CD4-positive, alpha-beta T cell treated with Interleukin-15 for 4 hours (primary cell): ENCODE results near the gene RSPRY1.
"Not testable (repeated sequence)": the region's sequence is repeated elsewhere in the genome, so short reads cannot be mapped to it uniquely, and the experiment has no call there.

ENCODE experiments used
- DNase-seq: peaks from one replicate; pipeline ENCODE4 v3.0.0-alpha.2; 2020; ENCODE audit warnings: low spot score

The RSPRY1 gene

DNA sequence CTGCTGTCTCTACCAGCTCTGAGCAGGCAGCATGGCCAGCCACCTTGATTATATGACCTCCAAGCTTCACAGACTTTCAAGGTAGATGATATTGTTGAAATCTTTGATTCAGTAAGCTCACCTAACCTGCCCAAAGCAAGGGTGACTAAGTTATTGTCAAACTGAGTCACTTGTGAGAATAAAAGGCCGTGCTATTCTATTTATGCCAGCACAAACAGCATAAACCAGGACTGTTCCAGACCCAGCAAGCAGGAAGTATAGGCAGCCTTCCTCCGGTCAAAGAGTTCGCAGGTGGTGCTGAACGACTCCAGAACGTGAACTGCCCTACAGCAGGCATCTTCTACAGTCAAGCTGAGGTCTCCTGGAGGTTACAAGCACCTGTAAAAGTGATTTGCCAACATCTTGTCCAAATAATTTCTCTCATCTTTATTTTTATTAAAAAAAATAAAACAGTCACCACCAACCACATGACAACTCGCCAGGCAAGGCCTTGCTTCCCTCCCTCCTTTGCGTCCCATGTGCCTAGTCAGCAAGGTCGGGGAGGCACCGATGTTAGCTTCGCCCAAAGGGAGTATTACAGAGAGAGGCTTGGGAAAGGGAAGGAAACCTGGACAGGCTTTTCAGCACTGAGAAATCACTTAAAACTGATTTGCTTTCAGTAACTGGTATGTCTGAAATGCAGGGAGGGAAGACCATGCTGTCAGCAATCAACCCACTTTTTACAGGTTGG lies 69.7 kb downstream of the RSPRY1 start:
- no peak for DNase-seq

DNA sequence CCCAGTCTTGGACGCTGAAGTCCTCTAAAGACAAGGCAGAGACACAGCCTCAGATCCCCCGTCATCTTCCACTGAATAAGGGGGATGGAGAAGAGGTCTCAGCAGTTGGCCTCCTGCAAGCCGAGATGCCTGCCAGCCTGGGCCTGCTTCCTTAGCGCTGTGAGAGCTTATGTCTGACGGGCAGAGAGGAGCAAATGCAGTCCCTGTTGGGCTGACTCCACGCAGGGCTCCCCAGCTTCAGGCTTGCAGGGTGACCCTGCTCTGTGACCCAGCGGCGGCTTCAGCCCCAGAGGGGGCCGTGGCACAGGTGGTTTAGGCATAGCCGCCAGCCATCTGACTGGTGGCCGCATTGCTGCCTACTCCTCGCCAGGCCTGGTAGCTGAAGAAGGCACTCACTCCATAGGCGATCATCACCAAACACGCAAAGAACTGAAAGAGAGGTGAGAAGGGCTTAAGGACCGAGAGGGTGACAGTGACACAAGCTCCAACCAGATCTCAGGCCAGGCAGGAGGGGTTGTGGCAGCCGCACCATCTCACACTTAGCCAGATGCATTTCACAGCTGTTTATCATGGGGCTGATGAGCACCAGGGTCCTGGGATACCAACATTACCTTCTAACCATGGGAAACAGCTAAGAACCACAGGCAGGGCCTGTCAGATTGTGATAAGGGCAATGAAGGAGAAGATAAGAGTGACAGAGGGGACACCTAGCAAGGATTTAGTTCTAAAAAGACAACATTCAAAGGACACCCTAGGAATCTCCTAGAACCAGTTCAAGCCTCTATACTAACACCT lies 70.7 kb downstream of the RSPRY1 start:
- no peak for DNase-seq

GRCh38 chr16:57257455-57258070 lies 71.4 kb downstream of the RSPRY1 start:
- DNase-seq: no peak

DNA sequence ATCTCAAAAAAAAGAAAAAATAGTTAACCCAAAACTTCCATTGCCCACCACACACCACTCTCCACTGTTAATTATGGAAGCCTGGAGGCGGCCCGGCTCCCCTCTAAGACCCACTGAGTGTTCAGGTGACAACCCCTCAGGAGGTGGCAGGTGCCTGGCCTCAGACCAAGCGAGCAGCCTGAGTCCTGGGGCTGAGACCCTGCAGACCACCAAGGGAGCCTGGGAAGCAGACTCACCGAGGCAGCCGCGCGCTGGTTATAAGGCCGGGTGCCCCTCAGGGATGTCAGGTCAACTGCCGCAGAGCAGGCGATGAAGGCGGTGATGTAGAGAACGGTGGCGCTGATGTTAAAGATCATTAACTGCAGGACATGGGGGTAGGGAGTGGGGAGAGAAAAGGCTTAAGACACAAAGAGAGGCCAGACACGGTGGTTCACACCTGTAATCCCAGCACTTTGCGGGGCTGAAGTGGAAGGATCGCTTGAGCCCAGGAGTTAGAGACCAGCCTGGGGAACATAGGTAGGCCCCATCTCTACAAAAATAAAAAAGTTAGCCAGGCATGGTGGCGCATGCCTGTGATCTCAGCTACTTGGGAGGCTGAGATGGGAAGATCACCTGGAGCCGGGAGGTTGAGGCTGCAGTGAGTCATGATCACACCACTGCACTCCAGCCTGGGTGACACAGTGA lies 72.2 kb downstream of the RSPRY1 start:
- no peak for DNase-seq

DNA sequence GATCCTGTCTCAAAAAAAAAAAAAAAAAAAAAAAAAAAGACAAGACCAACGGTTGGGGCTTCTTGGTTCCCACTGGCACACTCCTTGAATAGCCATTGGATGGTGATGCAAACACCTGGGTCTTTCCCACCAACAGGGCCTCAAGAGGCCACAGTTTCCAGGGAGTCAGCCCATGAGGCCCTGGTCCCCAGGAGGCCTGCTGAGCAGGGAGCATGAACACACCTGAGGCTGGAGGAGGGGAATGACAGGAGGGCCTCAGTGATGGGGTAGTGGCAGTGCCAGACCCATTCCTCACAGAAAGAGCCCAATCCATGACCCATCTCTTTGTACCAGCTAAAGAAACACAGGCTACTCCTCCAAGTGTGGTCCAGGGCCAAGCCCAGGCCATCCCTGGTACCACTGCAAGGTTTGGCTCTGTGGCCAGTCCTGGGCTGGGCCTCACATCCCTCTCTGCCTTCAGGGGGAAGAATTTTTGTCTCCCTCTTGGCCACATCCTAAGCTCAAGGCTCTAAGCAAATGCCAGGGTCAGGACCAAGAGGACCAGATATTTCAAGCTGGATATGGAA lies 72.9 kb downstream of the RSPRY1 start:
- no peak for DNase-seq

- DNase-seq: peak; percentile 27
Observed at GRCh38 chr16:57260294-57260929, 74.3 kb downstream of the RSPRY1 start.

DNA sequence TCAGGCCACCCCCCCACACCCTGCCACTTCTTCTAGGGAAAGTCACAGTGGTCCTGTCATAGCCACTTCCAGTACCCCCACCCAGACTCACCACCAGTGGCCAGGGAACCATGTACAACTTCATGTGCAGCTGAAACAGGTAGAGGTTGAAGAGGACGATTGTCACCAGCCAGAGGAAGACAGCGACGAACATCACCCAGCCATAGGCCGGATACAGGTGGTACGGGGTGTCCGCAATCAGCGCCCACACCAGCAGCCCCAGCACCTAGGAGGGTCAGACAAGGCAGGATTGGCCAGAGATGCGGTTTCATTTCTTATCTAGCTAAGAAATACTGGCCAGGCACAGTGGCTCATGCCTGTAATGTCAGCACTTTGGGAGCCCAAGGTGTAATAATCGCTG lies 75.7 kb downstream of the RSPRY1 start:
- DNase-seq: no peak

GRCh38 chr16:57262841-57263540 lies 76.9 kb downstream of the RSPRY1 start:
- no peak for DNase-seq

GRCh38 chr16:57263541-57264351 lies 77.6 kb downstream of the RSPRY1 start:
- no peak for DNase-seq

DNA sequence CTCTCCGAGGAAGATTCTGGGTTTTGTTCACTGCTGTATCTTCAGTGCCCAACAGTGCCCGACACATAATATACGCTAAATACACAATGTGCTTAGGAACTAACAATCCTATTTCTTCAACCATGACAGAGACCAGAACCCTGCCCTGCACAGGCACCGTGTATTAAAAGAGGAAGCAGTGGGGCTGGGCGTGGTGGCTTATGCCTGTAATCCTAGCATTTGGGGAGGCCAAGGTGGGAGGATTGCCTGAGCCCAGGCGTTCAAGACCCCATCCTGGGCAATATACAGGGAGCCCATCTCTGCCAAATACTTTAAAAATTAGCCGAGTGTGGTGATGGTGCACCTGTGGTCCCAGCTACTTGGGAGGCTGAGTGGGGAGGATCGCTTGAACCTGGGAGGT lies 78.3 kb downstream of the RSPRY1 start:
- DNase-seq: no peak

DNA sequence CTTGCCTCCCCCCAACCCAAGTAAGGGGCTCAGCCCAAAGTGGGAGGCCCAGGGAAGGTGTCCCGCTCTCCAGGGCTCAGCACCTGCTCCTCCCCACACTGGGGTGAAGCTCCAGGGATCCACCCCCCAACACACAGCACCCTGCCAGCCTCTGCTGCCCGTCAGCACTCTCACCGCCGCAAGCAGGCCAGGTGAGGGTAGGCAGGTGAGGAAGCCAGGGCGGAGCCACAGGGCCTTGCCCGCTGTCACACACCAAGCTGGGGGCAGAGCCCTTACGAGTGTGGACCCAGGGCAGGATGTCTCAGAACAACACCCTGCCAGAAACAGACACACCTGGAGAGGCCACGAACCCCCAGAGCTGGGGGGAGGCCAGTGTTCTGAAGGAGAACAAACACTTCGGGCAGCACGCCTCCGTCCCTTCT lies 78.8 kb downstream of the RSPRY1 start:
- DNase-seq: no peak

DNA sequence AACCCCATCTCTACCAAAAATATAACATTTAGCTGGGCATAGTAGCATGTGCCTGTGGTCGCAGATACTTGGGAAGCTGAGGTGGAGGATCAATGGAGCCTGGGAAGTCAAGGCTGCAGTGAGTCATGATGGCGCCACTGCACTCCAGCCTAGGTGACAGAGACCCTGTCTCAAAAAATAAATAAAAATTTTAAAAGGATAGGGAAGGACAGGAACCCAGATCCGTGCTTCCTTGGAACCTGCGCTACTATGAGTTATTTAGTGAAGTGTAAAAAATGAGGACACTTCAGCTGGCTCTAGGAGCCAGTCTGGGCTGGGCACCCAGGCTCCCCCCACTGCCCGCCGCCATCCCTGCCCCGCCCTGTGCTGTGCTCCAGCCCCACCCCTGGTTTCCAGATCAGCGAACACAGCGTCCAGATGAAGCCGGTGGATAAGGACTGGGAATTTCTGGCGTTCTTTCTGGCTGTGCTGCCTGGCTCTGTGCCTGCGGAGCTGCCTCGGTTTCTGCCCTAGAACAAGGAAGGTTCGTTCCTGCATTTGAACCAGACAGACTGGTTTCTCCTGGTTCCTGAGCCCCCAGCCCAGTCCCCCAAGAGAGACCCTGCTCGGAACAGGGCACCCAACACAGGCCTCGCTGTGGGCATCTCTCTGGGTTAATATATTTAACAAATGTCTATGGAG lies 79.9 kb downstream of the RSPRY1 start:
- no peak for DNase-seq

DNA sequence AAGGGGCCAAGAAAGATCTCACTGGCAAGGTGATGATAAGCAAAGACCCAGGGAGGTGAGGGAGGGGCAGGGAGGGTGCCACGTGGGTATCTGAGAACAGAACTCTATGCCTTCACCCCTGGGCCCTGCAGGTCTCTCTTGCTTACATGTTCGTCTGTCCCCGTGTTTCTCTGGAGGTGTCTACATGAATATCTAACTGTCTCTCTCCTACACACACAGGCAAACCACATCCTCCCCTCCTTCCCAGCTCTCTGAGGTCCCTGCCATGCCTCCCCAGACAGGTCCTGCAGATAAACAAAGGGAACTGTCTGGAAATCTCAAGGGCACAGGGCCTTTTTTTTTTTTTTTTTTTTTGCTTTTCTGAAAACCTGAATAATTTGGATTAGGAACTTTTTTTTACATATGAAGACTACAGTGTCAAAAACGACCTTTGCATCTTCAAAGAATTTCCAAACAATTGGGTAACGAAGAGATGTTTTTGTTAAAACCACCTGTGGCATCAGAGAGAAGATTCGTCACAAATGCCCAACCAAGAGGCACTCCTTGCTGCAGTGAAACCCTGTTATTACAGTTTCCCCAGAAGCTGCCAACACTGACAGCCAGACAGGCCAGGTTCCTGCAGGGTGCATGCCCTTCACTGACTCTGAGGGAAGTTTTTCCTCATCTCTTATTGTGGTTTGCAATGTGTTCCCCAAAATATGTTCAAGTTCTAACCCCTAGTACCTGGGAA lies 80.6 kb downstream of the RSPRY1 start:
- peak; percentile 33 for DNase-seq

GRCh38 chr16:57267343-57267742 lies 81.2 kb downstream of the RSPRY1 start:
- DNase-seq: not testable (repeated sequence)

- DNase-seq: no peak
Observed at GRCh38 chr16:57268804-57269800, 83.0 kb downstream of the RSPRY1 start.

GRCh38 chr16:57270221-57271062 lies 84.3 kb downstream of the RSPRY1 start:
- no peak for DNase-seq

- DNase-seq: no peak
Observed at GRCh38 chr16:57271063-57271345, 84.9 kb downstream of the RSPRY1 start.
